G401 (cell line): Measurements from ENCODE around the gene IGFBP1. TPM values are rescaled to one million over a fixed set of nuclear protein-coding genes. Genes with fewer than 3 reads are reported as not detected.

Source experiments
- DNase-seq: peaks from one replicate; pipeline ENCODE4 v3.0.0-alpha.2; 2015; ENCODE audit warnings: low spot score
- in situ Hi-C: cut with HindIII; loops from 2 replicates; pipeline ENCODE4 v1.10.0; 2016; ENCODE audit warnings: low sequenced_read_pairs, mixed read lengths
- total RNA-seq: library from RNA; depleted of rRNA; stranded (reverse); fragments of >200 nt; shearing (Covaris generic); gene quantifications from 2 replicates; pipeline ENCODE4 v1.2.3, GENCODE V29; 2014

Gene IGFBP1
- total RNA-seq, 1 experiment from 2014 or later, result not detected

DNA sequence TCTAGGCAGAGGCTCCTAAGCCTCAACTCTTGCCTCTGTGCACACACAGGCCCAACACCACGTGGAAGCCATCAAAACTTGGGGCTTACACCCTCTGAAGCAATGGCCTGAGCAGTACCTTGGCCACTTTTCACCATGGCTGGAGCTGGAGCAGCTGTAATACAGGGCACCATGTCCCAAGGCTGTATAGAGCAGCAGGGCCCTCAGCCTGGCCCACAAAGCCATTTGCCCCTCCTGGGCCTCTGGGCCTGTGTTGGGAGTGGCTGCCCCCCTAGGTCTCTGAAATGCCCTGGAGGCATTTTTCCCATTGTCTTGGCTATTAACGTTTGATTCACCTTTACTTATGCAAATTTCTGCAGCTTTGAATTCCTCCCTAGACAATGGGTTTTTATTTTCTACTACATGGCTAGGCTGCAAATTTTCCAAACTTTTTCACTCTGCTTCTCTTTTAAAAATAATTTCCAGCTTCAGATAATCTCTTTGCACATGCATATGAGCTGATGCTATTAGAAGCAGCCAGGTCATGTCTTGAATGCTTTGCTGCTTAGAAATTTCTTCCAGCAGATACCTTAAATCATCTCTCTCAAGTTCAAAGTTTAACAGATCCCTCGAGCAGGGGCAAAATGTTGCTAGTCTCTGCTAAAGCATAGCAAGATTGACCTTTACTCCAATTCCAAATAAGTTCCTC, 9.7 kb upstream of the IGFBP1 start:
- no peak for DNase-seq
- in situ Hi-C loops, result no loop called here

DNA sequence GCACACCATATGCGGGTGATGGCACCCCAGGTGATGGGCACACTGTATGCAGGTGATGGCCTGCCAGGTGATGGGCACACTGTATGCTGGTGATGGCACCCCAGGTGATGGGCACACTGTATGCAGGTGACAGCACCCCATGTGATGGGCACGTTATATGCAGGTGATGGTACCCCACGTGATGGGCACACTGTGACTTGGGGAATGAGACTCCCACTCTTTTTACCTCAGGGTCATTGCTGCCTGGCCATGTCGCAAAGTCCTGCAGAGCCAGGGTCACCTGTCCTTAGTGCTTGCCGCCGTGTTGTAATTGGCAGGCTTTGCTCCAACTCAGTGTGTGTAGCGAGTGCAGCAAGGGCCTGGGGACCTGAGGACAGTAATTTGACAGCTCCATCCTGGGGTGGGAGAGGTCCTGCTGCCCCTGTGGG, 7.8 kb upstream of the IGFBP1 start:
- DNase-seq, result no peak
- in situ Hi-C loops, result no loop called here

DNA sequence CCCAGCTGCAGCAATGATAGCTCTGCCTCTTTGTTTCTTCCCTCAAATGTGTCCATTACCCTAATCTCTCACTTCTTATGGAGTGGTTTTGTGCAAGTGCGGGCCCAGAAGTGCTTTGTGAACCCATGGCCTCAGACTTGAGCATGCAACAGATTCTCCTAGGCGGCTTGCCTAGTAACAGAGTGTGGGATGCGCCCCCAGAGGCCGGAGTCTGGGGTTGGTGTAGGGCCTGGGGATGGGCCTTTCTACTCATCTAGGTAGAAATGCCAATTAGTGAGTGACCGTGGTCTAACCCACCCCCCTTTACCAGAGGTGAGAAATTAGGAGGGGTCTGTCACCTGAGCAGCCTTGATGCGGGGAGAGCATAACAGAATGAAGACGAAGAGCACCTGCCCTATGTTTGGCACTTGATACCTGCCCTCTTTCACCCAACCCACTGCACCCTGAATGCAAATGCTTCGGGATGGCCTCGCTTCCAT, 7.0 kb upstream of the IGFBP1 start:
- DNase-seq, result no peak

DNA sequence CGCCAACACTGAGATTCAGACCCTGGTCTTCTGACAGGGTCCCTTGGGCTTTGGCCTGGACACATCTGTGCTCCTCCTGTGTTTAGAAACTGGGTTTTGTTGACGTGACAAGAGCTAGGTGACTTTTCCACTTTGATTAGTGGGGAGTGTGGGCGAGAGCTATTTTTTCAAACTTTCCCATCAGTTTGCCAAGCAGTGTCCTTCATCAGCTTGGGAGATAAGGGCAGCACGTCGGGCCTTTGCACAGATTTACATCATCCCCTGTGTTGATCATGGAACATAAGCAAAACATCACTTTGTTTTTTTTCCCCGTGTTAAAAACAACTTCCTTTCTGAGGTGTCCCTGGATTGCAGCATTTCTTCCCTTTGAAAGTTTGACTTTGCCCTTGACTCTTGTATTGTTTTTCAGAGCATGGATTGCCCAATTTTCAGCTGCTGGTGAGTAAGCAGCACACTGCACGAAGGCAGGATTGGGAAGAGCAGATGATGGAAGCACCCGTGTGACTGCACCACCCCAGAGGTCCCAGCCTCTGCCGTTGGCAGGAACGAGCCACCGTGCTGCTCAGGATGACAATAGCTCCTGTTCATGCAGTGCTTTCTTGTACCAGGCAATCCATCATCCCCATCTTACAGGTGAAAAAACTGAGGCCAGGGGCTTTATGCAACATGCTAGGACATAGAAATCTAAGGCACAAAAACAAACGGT, 6.4 kb upstream of the IGFBP1 start:
- DNase-seq, result no peak
- in situ Hi-C loops, result no loop called here

More for the DNA sequence above, 7.0 kb upstream of the IGFBP1 start:
- in situ Hi-C loops, result no loop called here

DNA sequence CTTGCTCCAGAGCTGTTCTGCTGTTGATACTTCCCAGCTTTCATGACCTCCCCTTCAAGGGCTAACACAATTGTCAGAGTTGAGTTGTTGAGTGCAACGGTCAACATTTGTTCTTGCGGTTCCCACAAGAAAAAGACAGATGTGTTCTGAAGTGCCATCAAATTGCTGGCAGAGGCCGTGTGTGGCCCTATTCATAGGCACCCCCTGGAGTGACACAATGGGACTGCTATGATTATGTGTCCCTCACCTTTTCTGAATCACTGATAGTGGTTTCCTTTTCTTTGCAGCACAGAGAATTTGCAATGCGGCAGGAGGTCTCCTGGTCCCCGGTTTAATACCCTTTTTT, 5.8 kb upstream of the IGFBP1 start:
- in situ Hi-C loops, result no loop called here
- DNase-seq, result no peak

DNA sequence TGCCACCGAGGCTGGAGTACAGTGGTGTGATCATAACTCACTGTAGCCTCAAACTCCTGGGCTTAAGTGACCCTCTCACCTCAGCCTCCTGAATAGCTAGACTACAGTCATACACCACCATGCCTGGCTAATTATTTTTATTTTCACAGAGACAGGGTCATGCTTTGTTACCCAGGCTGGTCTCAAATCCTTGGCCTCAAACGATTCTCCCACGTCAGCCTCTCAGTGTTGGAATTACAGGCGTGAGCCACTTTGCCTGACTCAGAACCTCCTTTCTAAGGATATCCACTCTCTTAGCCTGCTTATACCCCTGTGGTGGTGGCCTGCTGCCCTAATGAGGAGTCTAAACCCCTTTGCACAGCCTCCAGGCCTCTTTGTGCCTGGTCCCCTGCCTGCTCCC, 4.2 kb upstream of the IGFBP1 start:
- DNase-seq, result no peak
- in situ Hi-C loops, result no loop called here

DNA sequence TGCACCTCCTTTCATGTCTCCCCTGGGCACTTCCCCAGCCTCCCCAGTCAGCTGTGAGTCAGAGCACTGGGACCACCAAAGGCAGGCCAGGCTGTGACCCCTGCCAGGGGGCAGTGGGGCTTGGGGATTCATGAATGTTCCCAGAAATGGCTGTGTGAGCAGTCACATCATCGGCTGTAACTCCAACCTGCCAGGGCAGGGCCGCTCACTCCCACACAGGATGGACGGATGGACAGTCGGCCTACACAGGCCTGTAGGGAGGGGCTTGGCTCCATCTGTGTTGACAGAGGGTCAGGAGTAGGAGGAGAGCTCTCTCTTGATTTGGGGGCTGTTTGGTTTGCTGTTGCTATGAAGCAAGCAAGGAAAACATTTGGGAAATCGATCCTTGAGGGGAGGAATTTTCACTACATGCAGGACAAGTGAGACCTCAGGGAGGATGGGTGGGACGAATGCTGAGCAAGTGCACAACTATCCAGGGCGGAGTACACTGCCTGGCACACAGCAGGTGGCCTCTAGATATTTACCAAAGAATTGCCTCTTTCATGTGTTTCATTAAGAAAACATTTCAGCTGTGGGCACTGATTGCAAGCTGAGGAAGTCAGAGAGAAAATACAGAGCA, 2.9 kb upstream of the IGFBP1 start:
- DNase-seq, result no peak
- in situ Hi-C loops, result no loop called here

DNA sequence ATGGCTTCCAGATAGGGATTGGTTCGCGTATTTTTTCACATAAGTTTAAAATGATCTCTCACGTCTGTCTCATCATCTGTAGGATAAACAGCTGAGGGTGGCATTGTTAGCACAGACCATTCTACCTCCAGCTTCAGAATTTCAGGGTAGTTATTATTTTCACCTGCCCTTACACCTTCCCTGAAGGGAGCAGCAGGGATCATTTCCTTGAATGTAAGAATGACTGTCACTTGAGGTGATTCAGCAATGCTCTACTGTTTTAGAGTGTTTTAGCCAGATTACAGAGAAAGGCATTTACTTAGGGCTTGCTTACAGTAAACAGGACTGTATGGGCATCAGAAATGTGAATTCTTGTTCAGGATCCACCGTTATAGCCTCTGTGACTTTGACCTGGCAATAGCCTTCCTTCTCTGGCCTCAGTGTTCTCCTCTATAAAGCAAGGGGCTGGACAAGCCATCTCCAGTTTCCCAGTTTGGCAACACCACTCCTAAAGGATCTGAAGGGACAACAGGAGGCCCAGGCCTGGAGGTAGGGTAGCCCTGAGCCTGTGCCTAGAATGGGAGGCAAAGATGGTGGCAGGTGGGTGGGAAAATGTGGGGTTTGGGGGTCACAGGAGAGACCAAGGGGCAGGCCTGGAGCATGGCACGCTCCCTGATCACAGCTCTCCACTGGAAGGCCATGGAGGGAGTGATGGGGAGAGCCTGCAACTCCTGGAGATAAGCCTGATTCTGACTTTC, 1.2 kb upstream of the IGFBP1 start:
- in situ Hi-C loops, result no loop called here
- DNase-seq, result no peak

DNA sequence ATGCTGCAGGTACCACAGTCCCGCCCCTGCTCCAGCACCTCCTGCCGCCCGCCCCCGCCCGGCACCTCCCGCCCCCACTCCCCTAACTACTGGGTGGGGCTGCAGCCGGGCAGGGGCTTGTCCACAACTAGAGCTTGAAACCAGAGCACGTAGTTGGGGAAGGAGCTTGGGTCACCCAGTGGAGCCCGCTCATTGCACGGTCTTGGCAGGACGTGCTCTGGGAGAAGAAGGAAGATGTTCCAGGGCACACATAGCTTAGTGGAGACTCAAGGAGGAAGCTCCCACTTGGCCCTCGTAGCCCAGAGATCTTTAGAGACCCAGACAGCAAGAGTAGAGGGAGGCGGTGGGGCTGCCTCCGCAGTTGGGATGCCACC, 692 bp downstream of the IGFBP1 start:
- no peak for DNase-seq
- in situ Hi-C loops, result no loop called here

DNA sequence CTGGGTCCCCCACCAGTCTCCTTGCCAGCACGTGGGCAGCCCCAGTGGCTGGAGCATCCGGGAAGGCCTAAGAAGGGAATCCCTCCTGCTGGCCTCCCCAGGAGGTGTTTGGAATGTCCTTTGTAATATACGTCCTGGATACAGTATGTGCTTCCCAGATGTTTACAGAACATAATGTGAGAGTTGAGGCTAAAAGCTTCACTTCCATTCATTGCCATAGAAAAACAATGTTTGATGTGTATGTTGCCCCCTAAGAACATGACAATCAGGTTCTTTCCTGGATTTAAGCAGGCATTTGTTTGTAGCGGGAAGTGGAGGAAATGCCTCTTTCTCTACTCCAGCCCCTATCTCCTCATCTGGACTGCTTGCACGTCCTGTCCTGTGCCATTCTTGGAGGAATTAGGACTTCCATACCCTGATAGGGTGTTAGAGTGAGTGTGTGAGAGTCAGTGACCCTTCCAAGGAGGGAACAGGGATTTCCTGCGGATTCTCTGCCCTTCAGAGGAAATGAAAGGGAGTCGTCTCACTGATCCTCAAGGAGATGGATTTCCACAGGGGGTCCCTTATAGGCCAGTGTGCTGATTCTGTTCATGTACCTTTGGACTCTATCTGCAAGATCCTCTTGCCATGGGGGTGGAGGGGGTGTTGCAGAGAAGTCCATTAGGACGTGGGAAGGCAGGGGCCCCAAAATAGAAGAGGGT, 1.2 kb downstream of the IGFBP1 start:
- DNase-seq, result no peak
- in situ Hi-C loops, result no loop called here

DNA sequence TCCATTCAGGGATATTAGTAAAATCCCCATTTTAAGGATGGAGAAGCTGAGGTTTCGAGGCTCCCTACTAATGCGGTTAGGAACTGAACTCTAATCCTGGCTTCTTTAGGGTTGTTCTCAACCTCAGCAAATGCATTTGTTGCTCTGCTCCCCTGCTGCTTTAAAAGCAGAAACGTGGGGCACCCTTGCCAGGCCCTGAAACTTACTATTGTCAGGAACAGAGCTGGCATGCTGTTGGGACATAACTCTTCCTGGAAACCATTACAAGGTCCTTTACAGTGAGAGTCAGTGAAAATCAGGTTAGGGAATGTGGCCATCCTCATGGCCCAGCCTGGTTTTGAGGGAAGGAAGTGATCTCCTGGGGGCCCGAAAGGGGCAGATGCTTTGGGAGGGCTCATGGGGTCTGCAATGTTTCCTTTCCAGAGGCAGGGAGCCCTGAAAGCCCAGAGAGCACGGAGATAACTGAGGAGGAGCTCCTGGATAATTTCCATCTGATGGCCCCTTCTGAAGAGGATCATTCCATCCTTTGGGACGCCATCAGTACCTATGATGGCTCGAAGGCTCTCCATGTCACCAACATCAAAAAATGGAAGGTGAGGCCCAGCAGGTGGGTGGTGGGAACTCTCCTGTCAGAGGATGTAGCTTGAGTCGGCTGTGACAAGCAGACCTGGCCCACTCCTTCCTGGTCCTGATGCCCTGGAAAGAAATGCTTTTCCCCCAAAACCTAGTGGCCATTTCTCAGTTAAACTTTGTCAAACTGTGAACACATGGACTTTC, 2.0 kb downstream of the IGFBP1 start:
- no peak for DNase-seq
- in situ Hi-C loops, result no loop called here

DNA sequence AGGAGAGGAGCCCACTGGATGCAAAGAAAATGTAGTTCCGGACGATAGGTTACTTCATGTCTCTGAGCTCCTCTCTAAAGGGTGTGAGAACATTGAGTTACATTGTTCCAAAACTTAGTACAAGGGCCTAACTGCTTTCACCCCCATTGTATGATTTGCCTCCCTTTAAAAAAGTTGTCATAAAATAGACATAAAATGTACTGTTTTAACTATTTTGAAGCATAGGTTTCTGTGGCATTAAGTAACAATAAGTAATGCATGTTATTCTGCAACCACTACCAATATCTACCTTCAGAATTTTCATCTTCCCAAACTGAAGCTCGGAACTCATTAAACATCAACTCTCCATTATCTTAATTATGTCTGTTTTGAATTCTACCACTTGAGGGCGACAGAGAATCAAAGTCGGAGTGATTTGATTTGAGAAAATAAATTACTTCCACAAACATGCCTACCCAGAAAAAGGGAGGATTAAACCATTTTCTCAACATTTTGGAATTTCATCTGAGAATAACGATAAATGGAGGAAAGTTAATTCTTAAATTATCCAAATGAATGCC, 2.7 kb downstream of the IGFBP1 start:
- peak; percentile 67 for DNase-seq
- in situ Hi-C loops, result no loop called here

DNA sequence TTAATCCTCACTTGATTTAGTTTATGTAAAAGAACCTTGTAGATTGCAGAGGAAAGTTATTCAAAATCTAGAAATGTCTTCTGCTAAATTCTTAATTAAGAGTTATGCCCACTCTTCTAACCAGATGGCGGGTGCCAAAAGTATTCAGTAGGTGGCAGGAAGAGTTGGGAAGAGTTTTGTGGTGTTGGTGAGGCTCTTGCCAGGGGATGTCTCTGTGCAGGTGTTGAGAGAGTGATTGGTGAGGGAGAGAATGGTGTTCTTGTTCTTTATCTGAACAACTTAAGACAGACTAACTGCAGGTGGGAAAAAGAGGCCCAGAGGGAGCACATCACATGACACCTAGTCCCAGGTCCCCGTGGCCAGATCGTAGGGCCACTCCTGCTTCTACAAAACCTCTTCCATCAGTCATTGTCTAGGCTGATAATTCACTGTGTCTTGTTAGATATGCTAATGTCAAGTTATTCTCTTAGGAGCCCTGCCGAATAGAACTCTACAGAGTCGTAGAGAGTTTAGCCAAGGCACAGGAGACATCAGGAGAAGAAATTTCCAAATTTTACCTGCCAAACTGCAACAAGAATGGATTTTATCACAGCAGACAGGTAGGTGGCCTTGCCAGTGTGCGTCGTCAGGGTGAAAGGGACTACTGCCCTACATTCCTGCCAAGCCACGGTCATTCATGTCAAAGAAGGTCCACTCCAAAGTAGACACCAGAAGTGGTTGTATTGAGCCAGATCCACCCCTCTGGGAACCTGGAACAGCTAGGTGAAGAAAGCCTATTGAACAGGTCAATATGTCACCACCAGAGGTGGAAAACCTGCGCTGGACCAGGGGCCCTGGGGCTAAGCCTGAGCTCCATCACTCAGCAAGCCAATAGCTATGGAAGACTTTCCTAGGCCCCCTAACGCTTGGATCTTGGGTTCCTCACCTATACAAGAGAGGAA, 3.4 kb downstream of the IGFBP1 start:
- DNase-seq, result no peak
- in situ Hi-C loops, result no loop called here

DNA sequence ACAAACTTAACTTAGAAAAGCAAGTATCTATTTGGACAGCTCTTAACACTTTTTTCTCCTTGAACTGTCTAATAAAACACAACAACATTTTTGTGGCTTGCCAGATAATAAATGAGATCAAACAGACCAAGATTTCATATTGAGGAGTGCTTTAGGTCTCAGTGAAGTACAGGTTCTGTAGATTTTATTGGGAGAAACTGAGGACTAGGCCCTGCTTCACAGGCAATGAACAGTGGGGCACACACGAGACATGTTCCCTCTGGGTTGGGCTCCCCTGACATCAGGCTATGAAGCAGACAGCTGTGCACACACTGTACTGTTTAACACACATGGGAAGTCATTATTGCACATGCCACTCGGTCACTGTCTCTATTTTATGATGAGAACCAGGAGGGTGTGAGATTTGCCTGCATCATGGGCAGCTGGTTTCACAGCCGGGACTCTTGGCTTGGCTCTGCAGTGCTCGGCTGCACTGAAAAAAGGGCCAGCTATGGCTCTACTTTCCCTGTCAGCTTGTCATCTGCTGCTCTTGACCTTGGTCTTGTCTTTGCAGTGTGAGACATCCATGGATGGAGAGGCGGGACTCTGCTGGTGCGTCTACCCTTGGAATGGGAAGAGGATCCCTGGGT, 4.2 kb downstream of the IGFBP1 start:
- DNase-seq, result peak; percentile 29
- in situ Hi-C loops, result no loop called here

DNA sequence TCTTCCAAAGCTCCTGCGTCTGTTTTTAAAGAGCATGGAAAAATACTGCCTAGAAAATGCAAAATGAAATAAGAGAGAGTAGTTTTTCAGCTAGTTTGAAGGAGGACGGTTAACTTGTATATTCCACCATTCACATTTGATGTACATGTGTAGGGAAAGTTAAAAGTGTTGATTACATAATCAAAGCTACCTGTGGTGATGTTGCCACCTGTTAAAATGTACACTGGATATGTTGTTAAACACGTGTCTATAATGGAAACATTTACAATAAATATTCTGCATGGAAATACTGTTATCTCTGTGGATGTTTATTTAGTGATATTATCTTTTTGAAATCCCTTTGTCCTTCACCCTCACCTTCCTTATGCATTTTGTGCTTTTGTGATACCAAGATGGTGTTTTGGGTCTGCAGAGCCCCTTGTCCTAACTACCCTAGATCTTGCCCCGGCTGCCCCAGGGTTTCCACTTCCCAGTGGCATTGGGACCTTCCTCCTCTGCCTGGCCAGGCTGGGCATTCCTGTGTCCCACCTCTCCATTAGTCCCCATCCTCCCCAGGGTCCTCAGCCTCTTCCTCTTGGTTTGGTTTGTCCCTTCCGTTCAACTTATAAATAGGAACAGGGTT, 5.2 kb downstream of the IGFBP1 start:
- in situ Hi-C loops, result no loop called here
- DNase-seq, result no peak

DNA sequence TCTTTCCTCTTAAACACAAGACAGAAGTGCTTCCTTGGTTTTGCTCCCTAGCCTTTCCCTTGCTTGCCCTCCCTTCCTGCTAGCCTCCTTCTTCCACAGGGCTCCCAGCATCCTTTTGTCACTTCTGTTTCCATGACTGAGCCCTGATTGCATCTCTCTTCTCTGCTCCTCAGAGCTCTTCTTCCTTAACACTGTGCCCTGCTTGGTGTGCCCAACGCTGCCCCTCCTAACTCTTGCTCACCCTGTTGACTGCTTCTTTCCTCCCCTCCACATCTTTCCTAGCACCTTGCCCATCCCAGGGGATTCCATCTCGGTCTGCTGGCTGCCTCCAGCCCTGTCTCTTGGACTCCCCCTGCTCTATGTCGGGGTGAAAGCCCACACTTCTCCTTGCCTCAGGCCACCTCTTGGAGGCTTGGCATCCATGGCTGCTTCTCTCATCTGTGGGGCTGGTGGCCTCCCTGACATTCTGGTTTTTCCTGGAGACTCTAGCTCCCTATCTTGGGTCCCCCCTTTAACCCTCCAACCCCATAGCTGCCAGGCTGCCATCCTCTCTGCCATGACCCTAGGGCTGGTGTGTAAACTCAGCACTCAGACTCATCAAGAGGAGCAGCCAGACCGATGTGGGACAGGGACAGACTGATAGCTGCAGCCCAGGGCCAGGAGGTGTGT, 5.8 kb downstream of the IGFBP1 start:
- in situ Hi-C loops, result no loop called here
- DNase-seq, result no peak
